Effector CD8-positive, alpha-beta T cell (primary cell): ENCODE results near the gene RHBDF2.
A peak's percentile ranks its signal among the peaks of the same experiment; 100 is the strongest.

Experiments
- DNase-seq: peaks from one replicate; lab custom pipeline; 2025; lab: John Stamatoyannopoulos, UW
- total RNA-seq, 4 experiments: gene quantifications; one replicate each; lab custom pipeline; 2026; lab: John Stamatoyannopoulos, UW

The RHBDF2 gene
- total RNA-seq, result 44.1 to 104 (median 78.1) reads per million in 4 experiments

GRCh38 chr17:76501018-76501826 is at the start of gene RHBDF2:
Gene RHBDF2, minus strand, starts transcription at chr17:76501423. Its CDS starts 19,899 bp downstream, at chr17:76481524.
- peak; percentile 91 for DNase-seq

- DNase-seq, result no peak
Measured at GRCh38 chr17:76549539-76549938, 48.3 kb upstream of the RHBDF2 start.

DNA sequence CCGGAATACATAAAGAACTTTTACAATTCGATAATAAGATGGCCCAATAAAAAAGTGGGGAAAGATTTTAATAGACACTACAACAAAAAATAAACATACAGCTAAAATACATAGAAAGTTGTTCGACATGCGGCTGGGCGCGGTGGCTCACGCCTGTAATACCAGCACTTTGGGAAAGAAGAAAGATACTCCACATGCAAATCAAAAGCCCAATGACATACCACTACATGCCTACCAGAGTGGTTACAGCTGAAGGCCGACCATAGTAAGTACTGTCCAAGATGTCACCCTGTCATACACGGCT is 47.9 kb upstream of the RHBDF2 start:
- DNase-seq, result no peak

GRCh38 chr17:76548378-76549214 is 47.4 kb upstream of the RHBDF2 start:
- DNase-seq, result no peak

GRCh38 chr17:76547642-76548202 is 46.5 kb upstream of the RHBDF2 start:
- DNase-seq, result no peak

DNA sequence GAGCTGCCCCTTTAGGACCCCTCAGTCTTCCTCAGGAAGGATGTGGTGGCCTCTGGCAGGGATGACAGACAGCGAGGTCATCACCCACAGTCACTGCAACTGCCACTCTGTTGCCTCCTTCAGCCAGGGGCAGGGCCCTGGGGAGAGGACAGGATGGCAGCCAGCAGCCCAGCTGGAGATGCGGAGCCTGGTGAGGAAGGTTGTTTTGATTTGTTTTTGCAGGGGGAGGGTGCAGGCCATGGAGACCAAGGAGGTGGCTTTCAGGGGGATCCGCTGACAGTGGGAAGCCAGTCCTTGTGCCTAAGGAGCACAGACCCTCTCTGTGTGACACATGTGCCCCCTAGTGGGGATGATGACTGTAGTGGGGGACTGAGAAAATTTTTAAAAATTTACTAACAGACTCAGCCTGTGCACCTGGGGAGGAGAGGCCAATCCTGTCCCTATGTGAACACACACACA is 46.0 kb upstream of the RHBDF2 start:
- DNase-seq, result peak; percentile 49

DNA sequence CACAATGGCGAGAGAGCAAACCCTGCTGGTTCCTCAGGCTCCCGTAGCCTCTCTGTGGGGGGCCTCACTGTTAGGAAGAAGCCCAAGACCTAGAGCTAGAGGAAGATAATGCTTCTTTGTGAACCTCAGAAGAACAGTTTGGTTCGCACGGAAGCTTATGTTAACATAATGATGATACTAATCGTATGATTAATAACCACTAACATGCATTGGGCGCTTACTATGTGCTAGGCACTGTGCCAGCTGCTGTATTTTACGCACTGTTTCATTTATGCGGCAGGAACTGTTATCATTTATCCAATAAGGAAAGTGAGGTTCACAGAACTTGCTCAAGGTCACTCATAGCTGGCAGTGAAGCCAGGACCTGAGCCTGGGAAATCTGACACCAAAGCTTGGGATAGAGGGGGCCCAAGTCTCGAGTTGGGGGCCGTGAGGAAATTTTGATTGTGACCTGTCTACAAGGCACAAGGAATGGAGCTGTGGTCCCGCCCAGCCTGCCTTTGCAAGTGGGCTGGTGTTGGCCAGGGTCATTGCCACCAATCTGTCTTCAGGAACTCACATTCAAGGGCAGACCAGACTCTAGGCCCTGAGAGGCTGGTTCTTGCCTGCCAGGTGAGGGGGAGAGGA is 45.4 kb upstream of the RHBDF2 start:
- DNase-seq, result no peak

- no peak for DNase-seq
Measured at GRCh38 chr17:76545918-76546555, 44.8 kb upstream of the RHBDF2 start.

GRCh38 chr17:76544546-76545365 is 43.5 kb upstream of the RHBDF2 start:
- no peak for DNase-seq

DNA sequence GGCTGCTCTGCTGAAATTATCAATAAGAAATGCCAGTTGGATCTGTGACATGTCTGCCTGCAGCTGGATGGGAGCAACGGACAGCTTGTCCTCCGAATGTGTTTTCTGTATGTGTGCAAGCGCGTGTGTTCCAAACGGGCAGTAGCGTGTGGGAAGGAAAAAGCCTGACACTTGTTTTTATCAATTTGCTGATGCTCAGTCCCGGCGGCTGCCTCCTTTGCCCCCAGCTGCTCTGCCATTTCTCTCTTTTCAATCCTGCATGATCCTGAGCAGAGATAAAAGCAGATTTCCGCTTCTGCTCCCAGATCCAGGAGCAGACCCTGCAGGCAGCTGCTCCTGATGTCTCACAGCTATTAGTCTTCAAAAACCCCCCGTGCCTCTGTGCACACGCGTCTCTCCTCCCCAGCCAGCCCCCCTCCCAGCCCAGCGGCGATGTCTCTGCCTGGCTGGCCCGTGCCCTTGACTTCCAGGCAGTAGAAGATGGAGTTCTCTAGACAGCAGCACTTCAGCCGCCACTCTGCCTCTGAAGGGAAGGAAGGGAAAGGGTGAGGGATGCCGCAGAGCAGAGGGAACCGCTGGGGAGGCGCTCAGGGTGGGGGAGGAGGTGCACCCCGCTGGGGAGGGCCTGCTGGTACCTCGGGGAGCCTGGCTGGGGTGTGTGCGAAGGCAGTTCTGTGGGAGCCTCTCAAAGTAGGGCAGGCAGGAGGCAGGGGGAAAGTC is 42.8 kb upstream of the RHBDF2 start:
- DNase-seq, result no peak

GRCh38 chr17:76543482-76543825 is 42.2 kb upstream of the RHBDF2 start:
- DNase-seq, result no peak

- DNase-seq, result no peak
Measured at GRCh38 chr17:76542984-76543383, 41.8 kb upstream of the RHBDF2 start.

DNA sequence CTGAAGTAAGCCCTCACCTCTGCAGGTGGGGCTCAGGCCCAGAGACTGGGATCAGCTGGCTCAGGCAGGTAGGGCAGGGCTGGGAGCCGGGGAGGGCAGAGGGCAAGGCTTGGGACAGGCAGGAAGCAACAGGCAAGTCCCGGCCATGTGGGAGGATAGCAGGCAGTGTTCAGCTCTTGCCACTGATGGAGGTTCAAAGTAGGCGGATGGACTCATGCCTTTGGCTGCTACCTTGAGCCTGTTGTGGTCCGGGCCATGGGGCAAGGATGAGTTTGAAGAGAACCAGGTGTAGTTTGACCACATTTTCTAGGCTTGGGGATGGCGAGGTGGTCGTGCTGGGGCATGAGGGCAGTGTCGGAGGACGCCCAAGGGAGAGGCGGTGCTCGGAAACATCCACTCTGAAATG is 41.3 kb upstream of the RHBDF2 start:
- DNase-seq, result no peak

- DNase-seq, result no peak
Measured at GRCh38 chr17:76541739-76542454, 40.7 kb upstream of the RHBDF2 start.

DNA sequence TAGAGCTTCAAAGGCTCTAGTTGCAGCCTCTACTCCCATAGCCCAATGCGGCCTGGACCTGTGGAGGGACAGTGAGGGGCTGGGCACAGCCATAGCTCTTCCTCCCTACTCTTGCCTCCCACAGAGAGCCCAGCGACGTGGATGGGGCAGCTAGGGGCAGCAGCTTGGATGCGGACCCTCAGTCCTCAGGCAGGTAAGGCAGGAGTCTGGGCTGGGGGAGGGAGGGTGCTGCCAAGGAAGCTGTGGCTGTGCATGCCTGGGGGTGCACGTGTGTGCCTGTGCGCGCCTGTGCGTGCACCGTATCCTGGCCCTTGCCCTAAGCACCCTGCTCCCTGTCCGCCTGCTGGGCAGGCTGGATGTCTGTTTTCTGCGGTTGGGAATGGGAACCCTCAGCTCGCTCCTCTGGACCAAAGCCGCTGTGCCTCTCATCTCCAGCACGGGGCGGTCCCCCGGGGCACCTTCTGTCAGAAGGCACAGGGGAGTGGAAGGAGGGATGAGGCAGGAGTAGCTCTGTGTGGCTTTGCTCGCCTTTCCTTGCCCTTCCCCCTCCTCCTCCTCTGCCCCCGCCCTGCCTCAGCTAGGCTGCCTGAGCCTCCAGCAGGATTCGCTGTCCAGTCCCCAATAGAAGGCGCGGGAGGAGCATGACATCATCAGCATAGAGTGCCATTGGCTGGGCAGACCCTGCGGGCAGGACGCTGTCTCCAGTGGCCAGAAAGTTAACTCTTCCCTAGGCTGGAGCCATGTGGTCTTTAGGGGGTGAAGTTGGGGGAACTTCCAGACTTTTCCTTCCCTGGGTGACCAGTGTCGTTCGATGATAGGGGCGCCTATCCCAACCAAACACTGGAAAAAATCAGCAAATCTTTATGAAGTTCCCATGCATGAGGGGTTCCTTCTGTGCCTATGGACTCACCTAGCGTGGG is 39.4 kb upstream of the RHBDF2 start:
- DNase-seq, result no peak

GRCh38 chr17:76539631-76540271 is 38.5 kb upstream of the RHBDF2 start, which contains the start of gene PRCD:
Gene PRCD, plus strand, starts transcription at chr17:76540044. Its CDS starts 98 bp downstream, at chr17:76540142.
- no peak for DNase-seq

GRCh38 chr17:76538941-76539570 is 37.8 kb upstream of the RHBDF2 start:
- DNase-seq, result no peak
